Fibroblast of pulmonary artery (primary cell): Measurements from ENCODE around the gene DGKI.

ENCODE experiments used
- DNase-seq: peaks from one replicate; pipeline ENCODE4 v3.0.0-alpha.2; 2010; ENCODE audit warnings: low read depth
- H3K4me3 ChIP-seq: replicated peaks from 2 replicates; pipeline ENCODE4 v1.5.1; 2011; ENCODE audit warnings: low read depth, mild to moderate bottlenecking, control low read depth, low read length, moderate library complexity
- CTCF ChIP-seq: IDR thresholded peaks from 2 replicates; pipeline ENCODE4 v1.5.1; 2011; ENCODE audit warnings: mild to moderate bottlenecking, control low read depth, low read length, inconsistent platforms; ENCODE audit errors: missing control alignments

DGKI gene

GRCh38 chr7:137674048-137674447, 172.7 kb downstream of the DGKI start:
- no peak for DNase-seq
- TF ChIP-seq CTCF = no peak

GRCh38 chr7:137671920-137672319, 174.9 kb downstream of the DGKI start:
- no peak for DNase-seq
- no peak overlapping the region for H3K4me3 ChIP-seq
- no peak for TF ChIP-seq CTCF

More at GRCh38 chr7:137674048-137674447, 172.7 kb downstream of the DGKI start:
- H3K4me3 ChIP-seq = no peak overlapping the region

- no peak for TF ChIP-seq CTCF
- DNase-seq = no peak
- H3K4me3 ChIP-seq = no peak overlapping the region
These were observed 176.3 kb downstream of the DGKI start for GRCh38 chr7:137670222-137671064.

- H3K4me3 ChIP-seq = no peak overlapping the region
- TF ChIP-seq CTCF = no peak
- no peak for DNase-seq
These were observed 177.1 kb downstream of the DGKI start for GRCh38 chr7:137669706-137670105.

GRCh38 chr7:137668404-137668803, 178.4 kb downstream of the DGKI start:
- TF ChIP-seq CTCF = no peak
- DNase-seq = no peak
- no peak overlapping the region for H3K4me3 ChIP-seq

GRCh38 chr7:137667633-137668387, 179.0 kb downstream of the DGKI start:
- DNase-seq = peak; percentile 78
- no peak for TF ChIP-seq CTCF
- no peak overlapping the region for H3K4me3 ChIP-seq
